Karpas-422 (cell line): Measurements from ENCODE around the gene CCDC24. TPM values are rescaled to one million over a fixed set of nuclear protein-coding genes. Genes with fewer than 3 reads are reported as not detected.

ENCODE experiments used
- DNase-seq: peaks from one replicate; pipeline ENCODE4 v3.0.0-alpha.2; 2015
- H2AFZ ChIP-seq: fragments of 200-600 bp; sonication (generic); 2 replicates; pipeline ENCODE4 v1.6.1; 2014; ENCODE audit warnings: antibody characterized with exemption, low read length, mixed read lengths
- H3K27ac ChIP-seq: fragments of 200-600 bp; sonication (generic); 2 replicates; pipeline ENCODE4 v1.5.1; 2014; ENCODE audit warnings: mild to moderate bottlenecking, low read length, moderate library complexity
- H3K27me3 ChIP-seq: fragments of 200-600 bp; sonication (generic); 2 replicates; pipeline ENCODE4 v1.6.1; 2014; ENCODE audit warnings: low read length, mixed read lengths
- H3K36me3 ChIP-seq: fragments of 200-600 bp; sonication (generic); 2 replicates; pipeline ENCODE4 v1.6.1; 2014; ENCODE audit warnings: low read length, mixed read lengths; ENCODE audit not compliant: insufficient read depth
- H3K4me1 ChIP-seq: fragments of 200-600 bp; sonication (generic); 2 replicates; pipeline ENCODE4 v1.6.1; 2014; ENCODE audit warnings: mild to moderate bottlenecking, low read length, mixed read lengths
- H3K4me2 ChIP-seq: fragments of 200-600 bp; sonication (generic); 2 replicates; pipeline ENCODE4 v1.6.1; 2014; ENCODE audit warnings: low read length, low read depth, mild to moderate bottlenecking; ENCODE audit not compliant: poor library complexity, severe bottlenecking
- H3K4me3 ChIP-seq: fragments of 200-600 bp; sonication (generic); 2 replicates; pipeline ENCODE4 v1.5.1; 2014; ENCODE audit warnings: mild to moderate bottlenecking, antibody characterized with exemption, low read length, mixed read lengths
- H3K79me2 ChIP-seq: fragments of 200-600 bp; sonication (generic); 2 replicates; pipeline ENCODE4 v1.6.1; 2014; ENCODE audit warnings: mild to moderate bottlenecking, low read length, mixed read lengths
- H3K9ac ChIP-seq: fragments of 200-600 bp; sonication (generic); 2 replicates; pipeline ENCODE4 v1.6.0; 2014; ENCODE audit warnings: low read length
- H3K9me2 ChIP-seq: fragments of 200-600 bp; sonication (generic), shearing (Covaris generic); replicated peaks from 2 replicates; pipeline ENCODE4 v1.6.0; 2014; ENCODE audit warnings: mild to moderate bottlenecking, low read length, moderate library complexity; ENCODE audit not compliant: insufficient read depth
- H3K9me3 ChIP-seq: fragments of 300-700, 200-600 bp; sonication (generic); 2 replicates; pipeline ENCODE4 v1.6.1; 2014; ENCODE audit warnings: low read length, mixed read lengths
- H4K20me1 ChIP-seq: fragments of 200-600 bp; sonication (generic); 2 replicates; pipeline ENCODE4 v1.6.1; 2014; ENCODE audit warnings: mild to moderate bottlenecking, antibody characterized with exemption, low read length, low read depth; ENCODE audit not compliant: insufficient read depth
- total RNA-seq: library from RNA; depleted of rRNA; stranded (reverse); fragments of >200 nt; shearing (Covaris generic); gene quantifications from 2 replicates; pipeline ENCODE4 v1.2.3, GENCODE V29; 2014; ENCODE audit warnings: low replicate concordance

Gene CCDC24
- total RNA-seq, 1 experiment from 2014 or later: 28.1 TPM

GRCh38 chr1:43975249-43975961 lies 16.0 kb upstream of the CCDC24 start:
- Histone ChIP-seq H2AFZ (no peak overlapping the region), H3K9me2 (no peaks in the 10 kb centered on the region), H3K4me2 (peak overlapping the region; percentile 85), H3K9me3 (no peaks in the 10 kb centered on the region), H3K4me1 (peaks cover 59% of the 10 kb centered on the region), H3K27ac (peak overlapping the region; percentile 81), H3K79me2 (peaks cover 65% of the 10 kb centered on the region), H3K9ac (peak overlapping the region; percentile 100), H3K36me3 (peaks cover 28% of the 10 kb centered on the region; the same call in 1 of the 2 replicates), H3K27me3 (no peaks in the 10 kb centered on the region), H4K20me1 (peaks cover 18% of the 10 kb centered on the region), H3K4me3 (peak overlapping the region; percentile 92)
- DNase-seq: peak; percentile 86

GRCh38 chr1:43976045-43976444 lies 15.4 kb upstream of the CCDC24 start:
- peaks cover 60% of the 10 kb centered on the region for H3K4me1 ChIP-seq
- DNase-seq: no peak
- no peaks in the 10 kb centered on the region for H3K27me3 ChIP-seq
- H3K9me3 ChIP-seq: no peaks in the 10 kb centered on the region
- peaks cover 15% of the 10 kb centered on the region for H4K20me1 ChIP-seq
- no peak overlapping the region for H2AFZ ChIP-seq
- H3K4me2 ChIP-seq: peak overlapping the region; percentile 85
- peak overlapping the region; percentile 100 for H3K9ac ChIP-seq
- H3K9me2 ChIP-seq: no peaks in the 10 kb centered on the region
- peaks cover 65% of the 10 kb centered on the region for H3K79me2 ChIP-seq
- peak overlapping the region; percentile 92 for H3K4me3 ChIP-seq
- peaks cover 28% of the 10 kb centered on the region; the same call in 1 of the 2 replicates for H3K36me3 ChIP-seq
- H3K27ac ChIP-seq: peak overlapping the region; percentile 81

- H3K4me1 ChIP-seq: peaks cover 63% of the 10 kb centered on the region
- H3K27ac ChIP-seq: 0 out of 2 replicates have a peak overlapping the region, but pooled peaks have one; percentile 81
- H2AFZ ChIP-seq: no peak overlapping the region
- peaks cover 15% of the 10 kb centered on the region for H4K20me1 ChIP-seq
- H3K27me3 ChIP-seq: no peaks in the 10 kb centered on the region
- peak overlapping the region; percentile 92 for H3K4me3 ChIP-seq
- H3K36me3 ChIP-seq: peaks cover 24% of the 10 kb centered on the region; the same call in 1 of the 2 replicates
- H3K9ac ChIP-seq: peak overlapping the region; percentile 100
- H3K9me3 ChIP-seq: no peaks in the 10 kb centered on the region
- peak overlapping the region; percentile 85 for H3K4me2 ChIP-seq
- H3K9me2 ChIP-seq: no peaks in the 10 kb centered on the region
- no peak for DNase-seq
- peaks cover 65% of the 10 kb centered on the region for H3K79me2 ChIP-seq
These were observed 14.5 kb upstream of the CCDC24 start for GRCh38 chr1:43976890-43977289.

GRCh38 chr1:43977376-43978263 lies 13.8 kb upstream of the CCDC24 start:
- Histone ChIP-seq H4K20me1 (peaks cover 15% of the 10 kb centered on the region), H3K9me2 (no peaks in the 10 kb centered on the region), H3K9ac (peak overlapping the region; percentile 100), H3K4me1 (peaks cover 63% of the 10 kb centered on the region), H2AFZ (no peak overlapping the region), H3K79me2 (peaks cover 71% of the 10 kb centered on the region), H3K27me3 (no peaks in the 10 kb centered on the region), H3K36me3 (peaks cover 19% of the 10 kb centered on the region; the same call in 1 of the 2 replicates), H3K4me3 (peak overlapping the region; percentile 92), H3K4me2 (peak overlapping the region; percentile 85), H3K27ac (no peak overlapping the region), H3K9me3 (no peaks in the 10 kb centered on the region)
- DNase-seq: no peak

- Histone ChIP-seq H3K9me3 (no peaks in the 10 kb centered on the region), H2AFZ (no peak overlapping the region), H3K9me2 (no peaks in the 10 kb centered on the region), H3K4me2 (peak overlapping the region; percentile 85), H3K79me2 (peaks cover 77% of the 10 kb centered on the region), H3K27me3 (no peaks in the 10 kb centered on the region), H4K20me1 (peaks cover 15% of the 10 kb centered on the region), H3K27ac (peak overlapping the region; percentile 30; the same call in 1 of the 2 replicates), H3K4me1 (peaks cover 63% of the 10 kb centered on the region), H3K4me3 (peak overlapping the region; percentile 87), H3K36me3 (peaks cover 15% of the 10 kb centered on the region; the same call in 1 of the 2 replicates), H3K9ac (peak overlapping the region; percentile 100)
- DNase-seq: no peak
These were observed 13.2 kb upstream of the CCDC24 start for GRCh38 chr1:43978264-43978550.

GRCh38 chr1:43978551-43979260 lies 12.7 kb upstream of the CCDC24 start, which contains the start of gene B4GALT2:
Gene B4GALT2 (plus strand): TSS chr1:43979210. CDS start chr1:43981161, 1,951 bp downstream.
- H3K9me2 ChIP-seq: no peaks in the 10 kb centered on the region
- peaks cover 80% of the 10 kb centered on the region for H3K79me2 ChIP-seq
- no peak within 1 kb of the TSS for H2AFZ ChIP-seq
- no peaks in the 10 kb centered on the region for H3K27me3 ChIP-seq
- peaks cover 15% of the 10 kb centered on the region for H4K20me1 ChIP-seq
- H3K4me3 ChIP-seq: peak within 1 kb of the TSS; percentile 87
- peak; percentile 83 for DNase-seq
- H3K4me2 ChIP-seq: peak within 1 kb of the TSS; percentile 94
- peak within 1 kb of the TSS; percentile 100 for H3K9ac ChIP-seq
- no peaks in the 10 kb centered on the region for H3K9me3 ChIP-seq
- H3K4me1 ChIP-seq: peaks cover 58% of the 10 kb centered on the region
- H3K27ac ChIP-seq: peak within 1 kb of the TSS; percentile 51; the same call in 1 of the 2 replicates
- peaks cover 13% of the 10 kb centered on the region; the same call in 1 of the 2 replicates for H3K36me3 ChIP-seq

GRCh38 chr1:43979261-43979527 lies 12.2 kb upstream of the CCDC24 start:
- Histone ChIP-seq H3K4me3 (peak overlapping the region; percentile 79), H3K27ac (peak overlapping the region; percentile 51; the same call in 1 of the 2 replicates), H3K4me1 (peaks cover 53% of the 10 kb centered on the region), H3K9me2 (no peaks in the 10 kb centered on the region), H3K4me2 (peak overlapping the region; percentile 94), H3K27me3 (no peaks in the 10 kb centered on the region), H3K9me3 (no peaks in the 10 kb centered on the region), H3K79me2 (peaks cover 80% of the 10 kb centered on the region), H3K9ac (peak overlapping the region; percentile 83), H2AFZ (no peak overlapping the region), H3K36me3 (peaks cover 13% of the 10 kb centered on the region; the same call in 1 of the 2 replicates), H4K20me1 (peaks cover 15% of the 10 kb centered on the region)
- DNase-seq: no peak
